ENCODE data around the gene ALX1.

ALX1 gene

DNA sequence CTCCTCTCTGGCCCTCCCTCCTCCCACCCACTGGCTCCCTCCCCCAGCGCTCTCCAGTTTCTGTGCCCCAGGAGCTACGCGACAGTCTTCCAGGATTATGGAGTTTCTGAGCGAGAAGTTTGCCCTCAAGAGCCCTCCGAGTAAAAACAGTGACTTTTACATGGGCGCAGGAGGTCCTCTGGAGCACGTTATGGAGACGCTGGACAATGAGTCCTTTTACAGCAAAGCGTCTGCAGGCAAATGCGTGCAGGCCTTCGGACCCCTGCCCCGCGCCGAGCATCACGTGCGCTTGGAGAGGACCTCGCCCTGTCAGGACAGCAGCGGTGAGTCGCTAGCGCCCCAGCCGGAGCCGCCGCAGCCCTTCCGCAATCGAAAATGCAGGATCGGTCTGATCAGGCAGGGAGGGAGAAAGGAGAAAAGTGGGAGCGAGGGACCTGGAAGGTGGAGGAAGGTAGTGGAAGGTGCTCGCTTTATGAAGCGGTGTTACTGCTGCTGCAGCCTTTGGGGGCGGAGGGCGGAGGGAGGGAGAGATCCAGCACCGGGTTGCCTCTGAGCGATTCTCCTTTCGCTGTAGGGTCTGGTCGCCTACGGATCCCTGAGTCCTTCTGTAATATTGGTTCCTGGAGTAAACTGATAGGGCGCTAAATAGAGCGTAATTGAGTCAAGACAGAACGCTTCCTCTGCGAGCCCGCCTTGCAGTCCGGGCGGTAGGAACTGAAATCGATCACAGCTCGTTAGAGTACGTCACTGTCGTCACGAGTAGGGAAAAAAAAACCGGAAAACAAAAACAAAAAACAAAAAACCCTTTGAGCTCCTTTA, at the start of gene ALX1:
TSS of gene ALX1 (plus strand) at position 56 of the 819 bp plus-strand sequence. CDS start at position 98, 42 bp downstream.
- DNase-seq = peak; percentile 70

- DNase-seq = no peak
Measured at GRCh38 chr12:85237327-85237726, 42.7 kb upstream of the ALX1 start.

GRCh38 chr12:85244561-85244960, 35.5 kb upstream of the ALX1 start:
- DNase-seq = no peak

GRCh38 chr12:85253853-85254252, 26.2 kb upstream of the ALX1 start:
- peak; percentile 6 for DNase-seq

GRCh38 chr12:85257671-85258070, 22.3 kb upstream of the ALX1 start:
- no peak for DNase-seq

- DNase-seq = no peak
Measured at GRCh38 chr12:85260447-85260846, 19.6 kb upstream of the ALX1 start.

- DNase-seq = no peak
Measured at GRCh38 chr12:85260896-85261295, 19.1 kb upstream of the ALX1 start.

GRCh38 chr12:85266356-85266755, 13.7 kb upstream of the ALX1 start:
- DNase-seq = no peak

- no peak for DNase-seq
Measured at GRCh38 chr12:85273381-85274314, 6.4 kb upstream of the ALX1 start.

GRCh38 chr12:85274315-85274651, 5.7 kb upstream of the ALX1 start:
- DNase-seq = no peak

DNA sequence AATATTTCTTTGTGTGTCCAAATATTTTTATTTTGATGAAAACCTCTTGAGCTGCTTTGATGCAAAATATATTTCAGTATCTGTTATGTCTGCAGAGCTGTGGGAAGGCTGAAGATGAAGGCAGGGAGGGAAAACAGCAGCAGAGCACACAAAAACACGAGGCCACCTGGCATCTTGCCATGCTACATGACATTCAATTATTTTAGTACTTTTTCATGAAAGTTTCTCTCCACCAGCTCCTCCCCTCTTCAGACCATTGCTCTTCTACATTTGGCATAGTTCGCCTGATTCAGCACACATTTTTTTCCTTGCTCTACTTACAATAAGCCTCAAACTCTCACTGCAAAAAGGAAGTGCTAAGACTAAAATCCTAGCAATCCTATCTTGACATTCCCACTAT, 4.6 kb upstream of the ALX1 start:
- peak; percentile 12 for DNase-seq

- DNase-seq = no peak
Measured at GRCh38 chr12:85277191-85277590, 2.8 kb upstream of the ALX1 start.

GRCh38 chr12:85277900-85278597, 2.0 kb upstream of the ALX1 start:
- DNase-seq = no peak

DNA sequence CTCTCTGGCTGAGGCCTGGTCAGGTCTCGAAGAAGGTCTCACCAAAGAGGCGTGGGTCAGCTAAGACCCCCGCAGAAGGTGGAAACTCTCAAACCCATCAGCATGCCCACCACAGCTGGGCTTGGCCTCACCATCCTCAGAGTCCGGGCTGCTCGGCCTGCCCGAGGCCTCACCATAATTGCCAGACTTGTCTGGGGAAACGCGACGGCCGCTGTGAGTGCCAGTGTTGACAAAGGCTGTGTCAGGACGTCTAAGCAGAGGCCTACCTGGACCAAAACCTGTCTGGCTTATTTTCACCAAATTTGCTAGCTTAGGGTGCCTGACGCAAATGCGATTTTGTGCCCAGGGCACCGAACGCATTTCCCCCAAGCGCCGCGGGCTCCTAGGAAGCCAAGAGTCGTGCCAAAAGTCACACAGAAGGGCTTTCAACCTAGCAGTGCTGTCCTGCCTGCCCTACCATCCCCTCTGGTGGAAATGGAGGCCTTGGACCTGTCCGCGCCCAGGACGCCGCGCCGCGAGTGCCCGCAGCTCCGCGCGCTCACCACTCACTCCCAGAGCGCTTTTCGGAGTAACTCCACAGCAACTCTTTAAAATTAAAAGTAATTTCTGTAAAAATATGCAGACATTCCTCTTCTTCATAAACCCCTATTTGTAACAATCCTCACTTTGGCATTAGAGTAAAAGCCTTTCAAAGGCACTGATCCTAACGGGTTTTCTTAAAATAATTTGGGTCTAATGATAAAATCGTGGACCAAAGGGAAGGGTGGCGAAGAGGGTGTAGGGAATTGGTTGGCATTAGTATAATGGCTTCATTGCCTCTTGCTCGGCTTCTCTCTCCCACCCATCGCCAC, 1.2 kb upstream of the ALX1 start:
- no peak for DNase-seq

DNA sequence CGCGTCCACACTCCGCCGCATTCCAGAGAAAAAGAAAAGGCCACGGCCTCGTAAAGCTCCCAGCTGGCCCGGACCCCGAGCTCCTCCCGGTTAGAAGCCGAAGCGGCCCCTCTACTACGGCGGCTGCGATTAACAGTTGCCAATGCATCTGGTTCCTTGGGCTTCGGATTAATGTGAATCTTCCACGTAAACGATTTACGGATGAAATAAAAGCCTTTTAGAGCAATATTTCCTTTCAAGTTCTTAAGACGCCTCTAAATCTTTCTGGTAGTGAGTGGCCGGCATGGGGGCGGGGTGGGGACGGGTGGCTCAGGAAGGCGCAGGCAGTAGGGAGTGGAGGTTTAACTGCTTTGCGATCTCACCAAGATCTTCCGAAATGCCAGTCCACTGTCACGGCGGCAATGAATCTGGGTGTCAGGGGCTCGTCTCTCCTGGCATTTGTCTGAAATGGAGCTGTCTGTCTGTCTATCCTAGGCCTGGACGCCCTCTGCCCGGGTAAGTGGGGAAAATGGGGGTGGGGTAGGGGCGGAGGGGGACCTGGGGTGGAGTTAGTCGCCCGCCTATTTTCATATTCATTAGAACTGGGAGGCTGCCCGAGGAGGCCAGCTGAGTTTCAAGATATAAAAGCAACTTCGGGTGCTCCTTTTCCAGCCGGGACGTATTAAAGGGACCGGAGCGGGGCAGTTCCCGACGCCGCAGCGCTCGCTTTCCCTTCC, 413 bp upstream of the ALX1 start:
- DNase-seq = no peak

GRCh38 chr12:85280984-85281630, 1.1 kb downstream of the ALX1 start:
- DNase-seq = no peak

- no peak for DNase-seq
Measured at GRCh38 chr12:85281636-85282312, 1.8 kb downstream of the ALX1 start.

DNA sequence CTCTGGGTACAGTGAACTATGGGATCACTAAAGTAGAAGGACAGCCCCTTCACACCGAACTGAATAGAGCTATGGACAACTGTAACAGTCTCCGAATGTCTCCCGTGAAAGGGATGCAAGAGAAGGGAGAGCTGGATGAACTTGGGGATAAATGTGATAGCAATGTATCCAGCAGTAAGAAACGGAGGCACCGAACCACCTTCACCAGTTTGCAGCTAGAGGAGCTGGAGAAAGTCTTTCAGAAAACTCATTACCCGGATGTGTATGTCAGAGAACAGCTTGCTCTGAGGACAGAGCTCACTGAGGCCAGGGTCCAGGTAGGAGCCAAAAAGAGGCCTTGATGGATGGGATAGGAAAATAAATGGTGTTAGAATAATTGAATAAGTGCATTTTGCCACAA, 3.5 kb downstream of the ALX1 start:
- no peak for DNase-seq

DNA sequence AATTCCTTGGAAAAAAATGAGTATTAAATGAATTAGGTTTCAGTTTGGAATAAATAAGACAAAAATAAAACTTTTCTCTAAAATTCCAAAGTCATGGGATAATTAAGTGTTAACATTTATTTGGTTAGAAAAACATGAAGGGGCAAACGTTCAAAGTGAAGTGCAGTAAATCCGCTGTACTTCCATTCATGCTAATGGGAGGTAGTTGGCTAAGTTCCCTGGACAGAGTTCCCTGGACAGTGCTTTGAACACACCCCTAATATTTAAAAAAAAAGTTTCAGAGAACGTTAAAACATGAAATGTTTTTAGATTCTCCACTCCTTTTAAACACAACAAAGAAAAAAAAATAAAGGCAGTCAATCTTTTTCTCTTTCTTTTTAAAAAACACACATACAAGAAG, 16.3 kb downstream of the ALX1 start:
- no peak for DNase-seq

DNA sequence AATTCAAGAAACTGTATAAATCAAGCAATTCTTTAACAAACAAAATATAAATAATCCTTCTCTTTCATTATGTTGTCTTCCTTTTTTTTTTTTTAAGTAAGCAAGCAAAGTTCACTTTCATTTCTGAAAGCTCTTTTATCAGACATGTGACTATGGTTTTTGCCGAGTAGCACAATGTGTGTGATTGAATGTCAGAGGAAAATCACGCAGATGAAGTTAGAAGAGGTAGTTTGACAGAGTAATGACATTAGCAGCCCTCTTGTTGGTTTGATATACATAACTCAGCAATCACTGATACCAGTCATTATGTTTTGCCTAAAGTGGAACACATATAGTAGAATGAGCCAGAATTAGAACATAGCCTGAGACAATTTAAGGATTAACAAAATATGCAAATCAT, 19.0 kb downstream of the ALX1 start:
- no peak for DNase-seq

GRCh38 chr12:85301051-85301450, 21.0 kb downstream of the ALX1 start:
- no peak for DNase-seq

Data from NCI-H69 (cell line).